ENCODE results near the gene LGMN.

DNA sequence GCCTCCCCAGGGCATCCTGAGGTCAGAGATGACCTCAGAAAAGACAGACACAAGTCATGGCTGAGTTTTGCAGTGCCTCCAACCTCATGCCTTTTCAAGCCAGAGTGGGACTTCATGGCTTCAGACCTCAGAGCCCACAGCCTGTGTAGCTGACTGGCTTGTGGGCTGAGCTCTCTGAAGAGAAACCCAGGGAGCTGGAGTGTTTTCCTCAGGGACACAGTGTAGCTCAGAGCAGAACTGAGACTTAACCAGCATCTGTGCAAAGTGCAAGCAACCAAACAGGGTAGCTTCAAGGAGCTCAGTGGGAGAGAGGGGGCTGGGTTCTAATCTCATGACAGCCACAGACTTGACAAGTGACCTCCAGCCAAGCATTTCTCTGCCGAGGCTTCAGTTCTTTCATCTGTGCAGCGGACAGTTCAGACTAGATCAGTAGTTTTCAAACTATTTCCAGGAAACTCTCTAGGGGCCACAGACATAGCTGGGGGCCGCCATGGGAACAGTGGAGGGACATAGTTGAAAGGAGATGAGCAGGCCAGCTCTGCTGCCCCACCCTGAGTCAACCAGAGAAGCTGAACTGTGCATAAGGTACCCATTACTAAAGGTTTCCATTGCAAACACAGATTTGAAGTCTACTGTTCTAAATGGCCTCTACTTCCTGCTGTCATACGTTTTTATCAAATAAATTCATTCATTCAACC, 80.0 kb downstream of the LGMN start:
- TF ChIP-seq ZNF274 (IDR thresholded peaks at IDR 0.05; ENCODE audit: low read depth, low read length) (no peak), YY1 (IDR thresholded peaks at IDR 0.05; ENCODE audit: insufficient read depth, insufficient read length) (no peak)

Measured in NT2/D1 (cell line).